SK-N-SH treated with all-trans-retinoic acid at 6 μM for 48 hours (cell line): ENCODE data around the gene CD164.

Experiments used
- ATAC-seq: fragments of 200-7000 bp; cut with Tn5 transposase; 3 replicates; pipeline ENCODE4 v1.9.1; 2020; ENCODE audit warnings: mild to moderate bottlenecking, moderate library complexity
- ARNTL ChIP-seq: fragments of 450-650 bp; formaldehyde crosslinking; IDR thresholded peaks from 2 replicates; pipeline ENCODE4 v1.5.0; 2020; ENCODE audit warnings: low read depth, mild to moderate bottlenecking, moderate library complexity, borderline replicate concordance
- BACH2 ChIP-seq: fragments of 250-450 bp; sonication (Bioruptor Pico); IDR thresholded peaks from 2 replicates; pipeline ENCODE4 v1.9.0; 2021; ENCODE audit warnings: mild to moderate bottlenecking, borderline replicate concordance
- CSDC2 ChIP-seq: fragments of 250-450 bp; sonication (Bioruptor Pico); IDR thresholded peaks from 2 replicates; pipeline ENCODE4 v1.5.0; 2020; ENCODE audit warnings: mild to moderate bottlenecking, moderate library complexity
- ESRRG ChIP-seq: fragments of 250-450 bp; sonication (Bioruptor Pico); IDR thresholded peaks from 2 replicates; pipeline ENCODE4 v1.6.1; 2021; ENCODE audit warnings: mild to moderate bottlenecking
- GLIS3 ChIP-seq: fragments of 250-450 bp; sonication (Bioruptor Pico); IDR thresholded peaks from 2 replicates; pipeline ENCODE4 v1.5.0; 2020; ENCODE audit warnings: mild to moderate bottlenecking, moderate library complexity
- ISL1 ChIP-seq: fragments of 250-450 bp; sonication (Bioruptor Pico); IDR thresholded peaks from 2 replicates; pipeline ENCODE4 v2.1.2; 2022; ENCODE audit warnings: mild to moderate bottlenecking, moderate library complexity
- OSR1 ChIP-seq: fragments of 250-450 bp; sonication (Bioruptor Pico); IDR thresholded peaks from 2 replicates; pipeline ENCODE4 v1.8.0; 2022; ENCODE audit warnings: moderate library complexity, mild to moderate bottlenecking, inconsistent platforms
- POU6F1 ChIP-seq: fragments of 250-450 bp; sonication (Bioruptor Pico); IDR thresholded peaks from 2 replicates; pipeline ENCODE4 v1.8.0; 2021; ENCODE audit warnings: low read depth, mild to moderate bottlenecking, moderate library complexity, borderline replicate concordance
- PPARA ChIP-seq: fragments of 250-450 bp; sonication (Bioruptor Pico); IDR thresholded peaks from 2 replicates; pipeline ENCODE4 v1.5.0; 2020; ENCODE audit warnings: mild to moderate bottlenecking, borderline replicate concordance
- TCF4 ChIP-seq: fragments of 250-450 bp; sonication (Bioruptor Pico); IDR thresholded peaks from 2 replicates; pipeline ENCODE4 v1.8.0; 2021; ENCODE audit warnings: mild to moderate bottlenecking, moderate library complexity, borderline replicate concordance
- TOX ChIP-seq: fragments of 250-450 bp; sonication (Bioruptor Pico); IDR thresholded peaks from 2 replicates; pipeline ENCODE4 v1.8.0; 2021; ENCODE audit warnings: mild to moderate bottlenecking, moderate library complexity, borderline replicate concordance
- TSHZ2 ChIP-seq: fragments of 250-450 bp; sonication (Bioruptor Pico); IDR thresholded peaks from 2 replicates; pipeline ENCODE4 v1.5.0; 2020; ENCODE audit warnings: mild to moderate bottlenecking, moderate library complexity
- ZC3H10 ChIP-seq: fragments of 250-450 bp; sonication (Bioruptor Pico); IDR thresholded peaks from 2 replicates; pipeline ENCODE4 v1.5.1; 2021; ENCODE audit warnings: mild to moderate bottlenecking, moderate library complexity
- ZFP30 ChIP-seq: fragments of 450-650 bp; formaldehyde crosslinking; IDR thresholded peaks from 2 replicates; pipeline ENCODE4 v1.5.0; 2022; ENCODE audit warnings: mild to moderate bottlenecking, moderate library complexity
- ZNF565 ChIP-seq: fragments of 450-650 bp; formaldehyde crosslinking; conservative IDR thresholded peaks from 2 replicates; pipeline ENCODE4 v1.5.0; 2020; ENCODE audit warnings: low read depth, mild to moderate bottlenecking, moderate library complexity
- ZNF70 ChIP-seq: fragments of 450-650 bp; formaldehyde crosslinking; IDR thresholded peaks from 2 replicates; pipeline ENCODE4 v1.5.0; 2020; ENCODE audit warnings: mild to moderate bottlenecking, moderate library complexity
- ZNF8 ChIP-seq: fragments of 450-650 bp; formaldehyde crosslinking; IDR thresholded peaks from 2 replicates; pipeline ENCODE4 v1.5.0; 2020; ENCODE audit warnings: mild to moderate bottlenecking, moderate library complexity
- TF ChIP-seq, protein P1 (sequence below): fragments of 250-450 bp; sonication (Bioruptor Pico); IDR thresholded peaks from 2 replicates; pipeline ENCODE4 v1.5.1; 2020; ENCODE audit warnings: low read depth, mild to moderate bottlenecking, moderate library complexity

The CD164 gene

GRCh38 chr6:109349419-109349987, 32.8 kb downstream of the CD164 start:
- ATAC-seq: peak; percentile 53
- TF ChIP-seq ZNF565 (CRISPR knock-in tag): no peak
- no peak for TF ChIP-seq TCF4 (CRISPR knock-in tag)
- no peak for TF ChIP-seq ZNF8 (CRISPR knock-in tag)
- TF ChIP-seq ZC3H10: no peak
- no peak for TF ChIP-seq POU6F1
- no peak for TF ChIP-seq GLIS3 (CRISPR knock-in tag)
- no peak for TF ChIP-seq BACH2 (CRISPR knock-in tag)
- TF ChIP-seq OSR1 (CRISPR knock-in tag): no peak
- no peak for TF ChIP-seq CSDC2 (CRISPR knock-in tag)
- TF ChIP-seq ZNF70: no peak
- TF ChIP-seq ARNTL (CRISPR knock-in tag): no peak

DNA sequence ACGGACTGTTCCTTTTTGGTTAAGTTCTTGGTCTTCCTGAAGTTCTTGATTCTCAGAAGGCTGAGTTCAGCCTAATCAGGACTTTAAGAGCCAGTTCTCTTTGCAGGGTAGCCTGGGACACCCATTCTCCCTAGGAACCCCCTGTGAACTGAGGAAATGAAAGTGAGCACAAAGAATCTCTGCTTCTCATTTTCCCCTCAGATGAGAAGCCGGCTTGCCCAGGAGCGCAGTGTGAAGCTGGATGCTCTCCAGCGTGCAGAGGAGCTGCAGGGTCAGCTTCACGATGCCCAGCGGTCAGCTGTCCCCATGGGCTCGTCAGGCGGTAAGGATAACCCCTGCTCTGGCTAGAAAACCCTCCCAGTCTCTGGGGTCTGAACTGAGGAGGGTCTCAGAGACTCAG, 34.0 kb downstream of the CD164 start:
- TF ChIP-seq, protein P1, sequence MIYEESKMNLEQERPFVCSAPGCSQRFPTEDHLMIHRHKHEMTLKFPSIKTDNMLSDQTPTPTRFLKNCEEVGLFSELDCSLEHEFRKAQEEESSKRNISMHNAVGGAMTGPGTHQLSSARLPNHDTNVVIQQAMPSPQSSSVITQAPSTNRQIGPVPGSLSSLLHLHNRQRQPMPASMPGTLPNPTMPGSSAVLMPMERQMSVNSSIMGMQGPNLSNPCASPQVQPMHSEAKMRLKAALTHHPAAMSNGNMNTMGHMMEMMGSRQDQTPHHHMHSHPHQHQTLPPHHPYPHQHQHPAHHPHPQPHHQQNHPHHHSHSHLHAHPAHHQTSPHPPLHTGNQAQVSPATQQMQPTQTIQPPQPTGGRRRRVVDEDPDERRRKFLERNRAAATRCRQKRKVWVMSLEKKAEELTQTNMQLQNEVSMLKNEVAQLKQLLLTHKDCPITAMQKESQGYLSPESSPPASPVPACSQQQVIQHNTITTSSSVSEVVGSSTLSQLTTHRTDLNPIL (CRISPR knock-in tag): no peak
- TF ChIP-seq TOX (CRISPR knock-in tag) (no peak), ZNF8 (CRISPR knock-in tag) (no peak), TSHZ2 (no peak), ZNF70 (no peak)
- ATAC-seq: no peak

GRCh38 chr6:109347779-109348178, 34.5 kb downstream of the CD164 start:
- TF ChIP-seq OSR1 (CRISPR knock-in tag) (no peak), ZNF70 (peak; percentile 10; the same call in 1 of the 2 replicates)
- ATAC-seq: peak; percentile 35

- TF ChIP-seq ZFP30 (CRISPR knock-in tag) (no peak), ZNF565 (CRISPR knock-in tag) (no peak), BACH2 (CRISPR knock-in tag) (no peak)
- TF ChIP-seq, all 23 proteins: peak for 0
- no peak for ATAC-seq
These were observed 36.3 kb downstream of the CD164 start for GRCh38 chr6:109345986-109346385.

- no peak for ATAC-seq
- TF ChIP-seq BACH2 (CRISPR knock-in tag) (no peak), ISL1 (CRISPR knock-in tag) (no peak), TSHZ2 (no peak), ZC3H10 (no peak), ZNF8 (CRISPR knock-in tag) (no peak), PPARA (CRISPR knock-in tag) (no peak), TOX (CRISPR knock-in tag) (no peak), ESRRG (CRISPR knock-in tag) (no peak)
These were observed 38.0 kb downstream of the CD164 start for GRCh38 chr6:109344226-109344625.
